Large intestine (tissue), 3 donors: ENCODE results near the gene COA6. TPM values are rescaled to one million over a fixed set of nuclear protein-coding genes. Genes with fewer than 3 reads are reported as not detected.
A peak's percentile ranks its signal among the peaks of the same experiment; 100 is the strongest.
"Not testable (repeated sequence)": the region's sequence is repeated elsewhere in the genome, so short reads cannot be mapped to it uniquely, and the experiment has no call there.

Source experiments
- DNase-seq, 2 donors: peaks; one replicate each; pipeline versions ENCODE4 v3.0.0 to v3.0.0-alpha.2; 2013
- H3K27ac ChIP-seq: one replicate; pipeline ENCODE4 v1.5.1; 2013; ENCODE audit warnings: low read length
- H3K27me3 ChIP-seq: 2 replicates; pipeline ENCODE4 v1.6.1; 2013; ENCODE audit warnings: low read length; ENCODE audit not compliant: control insufficient read depth, insufficient read depth
- H3K36me3 ChIP-seq: 2 replicates; pipeline ENCODE4 v1.6.1; 2013; ENCODE audit warnings: low read length; ENCODE audit not compliant: control insufficient read depth, insufficient read depth
- H3K4me1 ChIP-seq: one replicate; pipeline ENCODE4 v1.6.1; 2013; ENCODE audit warnings: low read length; ENCODE audit not compliant: control insufficient read depth, insufficient read depth
- H3K4me3 ChIP-seq: one replicate; pipeline ENCODE4 v1.5.1; 2013; ENCODE audit warnings: low read length
- H3K9me3 ChIP-seq: one replicate; pipeline ENCODE4 v1.6.1; 2013; ENCODE audit warnings: mild to moderate bottlenecking, low read depth, low read length, moderate library complexity; ENCODE audit not compliant: control insufficient read depth
- WGBS: methylation state at CpG from one replicate; pipeline ENCODE4 v1.1.5; 2013; ENCODE audit warnings: low lambda C conversion rate; ENCODE audit not compliant: insufficient coverage; 5-methylcytosine and 5-hydroxymethylcytosine counted together
- polyA plus RNA-seq: library from polyadenylated mRNA; unstranded; fragments of 120-200 nt; gene quantifications from one replicate; pipeline ENCODE4 v1.2.1, GENCODE V29; 2013

COA6 gene
- polyA plus RNA-seq, 1 donor: 46.8 TPM

GRCh38 chr1:234362558-234362957, 10.7 kb upstream of the COA6 start:
- H3K27me3 ChIP-seq: no peaks in the 10 kb centered on the region
- no peaks in the 10 kb centered on the region for H3K9me3 ChIP-seq
- H3K4me3 ChIP-seq: no peak overlapping the region
- WGBS: 85% methylated on average over 2 of the region's 2 CpGs
- no peaks in the 10 kb centered on the region for H3K4me1 ChIP-seq
- H3K27ac ChIP-seq: no peak overlapping the region
- no peaks in the 10 kb centered on the region for H3K36me3 ChIP-seq
- DNase-seq: no peak

- Histone ChIP-seq H3K4me3 (no peak overlapping the region), H3K27ac (no peak overlapping the region), H3K27me3 (no peaks in the 10 kb centered on the region), H3K9me3 (no peaks in the 10 kb centered on the region), H3K4me1 (no peaks in the 10 kb centered on the region), H3K36me3 (no peaks in the 10 kb centered on the region)
- no peak for DNase-seq
- 83% methylated on average over 3 of the region's 12 CpGs for WGBS
These were observed 4.8 kb upstream of the COA6 start for GRCh38 chr1:234368320-234369032.

GRCh38 chr1:234369033-234369430, 4.2 kb upstream of the COA6 start:
- no CpG with 5 or more reads among the region's 3 CpGs for WGBS
- H3K4me3 ChIP-seq: no peak overlapping the region
- no peak overlapping the region for H3K27ac ChIP-seq
- DNase-seq: no peak
- H3K4me1 ChIP-seq: no peaks in the 10 kb centered on the region
- H3K27me3 ChIP-seq: no peaks in the 10 kb centered on the region
- no peaks in the 10 kb centered on the region for H3K9me3 ChIP-seq
- H3K36me3 ChIP-seq: no peaks in the 10 kb centered on the region

GRCh38 chr1:234369784-234370183, 3.5 kb upstream of the COA6 start:
- DNase-seq: no peak
- WGBS: no CpG with 5 or more reads among the region's 1 CpG
- Histone ChIP-seq H3K9me3 (no peaks in the 10 kb centered on the region), H3K27me3 (no peaks in the 10 kb centered on the region), H3K4me3 (no peak overlapping the region), H3K4me1 (peaks cover 6% of the 10 kb centered on the region), H3K27ac (no peak overlapping the region), H3K36me3 (no peaks in the 10 kb centered on the region)

- no peaks in the 10 kb centered on the region for H3K9me3 ChIP-seq
- H3K4me3 ChIP-seq: no peak overlapping the region
- H3K27me3 ChIP-seq: no peaks in the 10 kb centered on the region
- no peak overlapping the region for H3K27ac ChIP-seq
- DNase-seq: no peak
- H3K4me1 ChIP-seq: peaks cover 6% of the 10 kb centered on the region
- WGBS: 100% methylated on average over 1 of the region's 2 CpGs
- peaks cover 12% of the 10 kb centered on the region for H3K36me3 ChIP-seq
These were observed 1.8 kb upstream of the COA6 start for GRCh38 chr1:234371414-234371813.

- WGBS: 52% methylated on average over 7 of the region's 9 CpGs
- peaks cover 16% of the 10 kb centered on the region for H3K36me3 ChIP-seq
- peak in 1 of 2 donors; percentile 25 for DNase-seq
- H3K4me1 ChIP-seq: peaks cover 6% of the 10 kb centered on the region
- peak overlapping the region; percentile 92 for H3K27ac ChIP-seq
- no peaks in the 10 kb centered on the region for H3K9me3 ChIP-seq
- no peaks in the 10 kb centered on the region for H3K27me3 ChIP-seq
- H3K4me3 ChIP-seq: peak overlapping the region; percentile 78
These were observed 1.1 kb upstream of the COA6 start for GRCh38 chr1:234372011-234372757.

GRCh38 chr1:234373959-234374254, 651 bp downstream of the COA6 start:
- DNase-seq: no peak
- Histone ChIP-seq H3K27me3 (no peaks in the 10 kb centered on the region), H3K9me3 (no peaks in the 10 kb centered on the region), H3K4me3 (peak overlapping the region; percentile 78), H3K36me3 (peaks cover 28% of the 10 kb centered on the region), H3K4me1 (peaks cover 6% of the 10 kb centered on the region), H3K27ac (peak overlapping the region; percentile 92)
- 0% methylated on average over 1 of the region's 6 CpGs for WGBS

GRCh38 chr1:234375672-234376071, 2.4 kb downstream of the COA6 start:
- WGBS: 100% methylated on average over 1 of the region's 7 CpGs
- DNase-seq: no peak

GRCh38 chr1:234379591-234380109, 6.4 kb downstream of the COA6 start:
- H3K9me3 ChIP-seq: not testable (repeated sequence)
- 100% methylated on average over 1 of the region's 5 CpGs for WGBS
- peaks cover 44% of the 10 kb centered on the region for H3K36me3 ChIP-seq

More at GRCh38 chr1:234375672-234376071, 2.4 kb downstream of the COA6 start:
- no peak overlapping the region for H3K27ac ChIP-seq
- H3K4me3 ChIP-seq: no peak overlapping the region
- peaks cover 6% of the 10 kb centered on the region for H3K4me1 ChIP-seq
- H3K36me3 ChIP-seq: peaks cover 38% of the 10 kb centered on the region
- no peaks in the 10 kb centered on the region for H3K9me3 ChIP-seq
- no peaks in the 10 kb centered on the region for H3K27me3 ChIP-seq

GRCh38 chr1:234381699-234382555, 8.7 kb downstream of the COA6 start:
- H3K4me1 ChIP-seq: no peaks in the 10 kb centered on the region
- DNase-seq: no peak
- H3K27me3 ChIP-seq: no peaks in the 10 kb centered on the region
- no peak overlapping the region for H3K27ac ChIP-seq
- H3K36me3 ChIP-seq: peaks cover 34% of the 10 kb centered on the region
- no peaks in the 10 kb centered on the region for H3K9me3 ChIP-seq
- no peak overlapping the region for H3K4me3 ChIP-seq
- 100% methylated on average over 3 of the region's 10 CpGs for WGBS

More at GRCh38 chr1:234379591-234380109, 6.4 kb downstream of the COA6 start:
- not testable (repeated sequence) for H3K4me3 ChIP-seq, H3K4me1 ChIP-seq, H3K27me3 ChIP-seq, H3K27ac ChIP-seq, DNase-seq
